ENCODE measurements around the gene SERP2. TPM values are rescaled to one million over a fixed set of nuclear protein-coding genes. Genes with fewer than 3 reads are reported as not detected.

SERP2 gene
- total RNA-seq, 1 donor from 2014 or later: 14.0 TPM

- no peak overlapping the region for H3K4me3 Mint-ChIP-seq
- H3K9me3 Mint-ChIP-seq: no peaks in the 10 kb centered on the region
- no peaks in the 10 kb centered on the region for H3K36me3 Mint-ChIP-seq (ENCODE audit: low read depth)
- no peak overlapping the region for H3K27ac Mint-ChIP-seq (ENCODE audit: unreplicated experiment)
- TF ChIP-seq, protein P1, sequence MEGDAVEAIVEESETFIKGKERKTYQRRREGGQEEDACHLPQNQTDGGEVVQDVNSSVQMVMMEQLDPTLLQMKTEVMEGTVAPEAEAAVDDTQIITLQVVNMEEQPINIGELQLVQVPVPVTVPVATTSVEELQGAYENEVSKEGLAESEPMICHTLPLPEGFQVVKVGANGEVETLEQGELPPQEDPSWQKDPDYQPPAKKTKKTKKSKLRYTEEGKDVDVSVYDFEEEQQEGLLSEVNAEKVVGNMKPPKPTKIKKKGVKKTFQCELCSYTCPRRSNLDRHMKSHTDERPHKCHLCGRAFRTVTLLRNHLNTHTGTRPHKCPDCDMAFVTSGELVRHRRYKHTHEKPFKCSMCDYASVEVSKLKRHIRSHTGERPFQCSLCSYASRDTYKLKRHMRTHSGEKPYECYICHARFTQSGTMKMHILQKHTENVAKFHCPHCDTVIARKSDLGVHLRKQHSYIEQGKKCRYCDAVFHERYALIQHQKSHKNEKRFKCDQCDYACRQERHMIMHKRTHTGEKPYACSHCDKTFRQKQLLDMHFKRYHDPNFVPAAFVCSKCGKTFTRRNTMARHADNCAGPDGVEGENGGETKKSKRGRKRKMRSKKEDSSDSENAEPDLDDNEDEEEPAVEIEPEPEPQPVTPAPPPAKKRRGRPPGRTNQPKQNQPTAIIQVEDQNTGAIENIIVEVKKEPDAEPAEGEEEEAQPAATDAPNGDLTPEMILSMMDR (conservative IDR thresholded peaks at IDR 0.05): no peak
- no peaks in the 10 kb centered on the region for H3K27me3 Mint-ChIP-seq (ENCODE audit: low read depth)
- DNase-seq (ENCODE audit: low read depth, low spot score): no peak
- peaks cover 6% of the 10 kb centered on the region for H3K4me1 Mint-ChIP-seq
These were observed 18.7 kb upstream of the SERP2 start for GRCh38 chr13:44354884-44355283.

DNA sequence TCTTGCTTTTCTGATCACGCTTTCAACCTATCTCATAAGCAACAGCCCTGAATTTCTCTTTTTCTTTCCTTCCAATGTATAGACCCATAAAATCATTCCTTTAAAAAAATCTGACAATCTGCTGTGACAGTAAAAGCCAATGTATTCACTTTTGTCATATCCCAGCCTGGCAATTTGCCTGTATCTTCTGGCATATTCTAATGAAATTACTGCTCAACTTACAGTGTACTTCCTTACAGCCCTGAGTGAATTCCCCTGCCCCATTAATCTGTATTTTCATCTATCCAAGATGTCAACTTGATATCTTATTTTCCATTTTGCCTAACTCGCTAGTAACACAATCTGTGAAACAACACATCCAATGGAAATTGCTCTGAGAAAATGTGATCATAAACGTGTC, 18.0 kb upstream of the SERP2 start:
- no peak for DNase-seq (ENCODE audit: low read depth, low spot score)
- H3K27ac Mint-ChIP-seq (ENCODE audit: unreplicated experiment): no peak overlapping the region
- TF ChIP-seq, protein P1 (conservative IDR thresholded peaks at IDR 0.05): no peak
- H3K4me3 Mint-ChIP-seq: no peak overlapping the region
- no peaks in the 10 kb centered on the region for H3K36me3 Mint-ChIP-seq (ENCODE audit: low read depth)
- H3K9me3 Mint-ChIP-seq: no peaks in the 10 kb centered on the region
- peaks cover 6% of the 10 kb centered on the region for H3K4me1 Mint-ChIP-seq
- H3K27me3 Mint-ChIP-seq (ENCODE audit: low read depth): no peaks in the 10 kb centered on the region

GRCh38 chr13:44359983-44360375, 13.6 kb upstream of the SERP2 start:
- H3K4me3 Mint-ChIP-seq: no peak overlapping the region
- TF ChIP-seq, protein P1 (conservative IDR thresholded peaks at IDR 0.05): no peak

DNA sequence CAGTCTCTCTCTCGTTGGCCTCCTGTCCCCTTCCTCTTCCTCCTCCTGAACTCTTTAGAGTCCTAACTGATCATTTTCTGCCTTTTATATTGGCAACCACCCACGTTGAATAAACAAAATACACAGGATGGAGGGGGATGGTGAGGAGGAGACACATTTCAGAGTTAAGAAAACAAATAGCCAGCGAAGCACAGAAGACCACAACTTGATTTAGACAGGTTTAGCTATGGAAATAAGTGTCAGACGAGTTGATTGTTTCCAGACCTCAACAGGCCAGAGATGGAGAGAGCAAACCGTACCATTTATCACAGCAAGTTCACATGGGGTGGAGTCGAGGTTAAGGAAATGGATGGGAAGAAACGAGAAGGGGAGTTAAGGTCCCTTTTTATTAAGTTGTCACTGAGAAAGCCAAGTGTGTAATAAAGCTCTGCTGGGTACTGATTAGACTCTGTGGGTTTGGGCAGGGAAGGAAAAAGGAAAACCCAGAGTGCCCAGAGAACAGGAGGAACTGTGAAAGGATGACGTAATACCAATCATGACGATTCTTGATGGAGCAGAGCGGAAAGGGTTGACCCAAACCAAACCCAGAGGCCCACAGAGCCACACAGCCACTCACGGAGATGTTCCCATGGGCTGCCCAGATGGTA, 11.1 kb upstream of the SERP2 start:
- Mint-ChIP-seq H3K27me3 (ENCODE audit: low read depth) (no peaks in the 10 kb centered on the region), H3K27ac (ENCODE audit: unreplicated experiment) (no peak overlapping the region)
- TF ChIP-seq, protein P1 (conservative IDR thresholded peaks at IDR 0.05): no peak

More at GRCh38 chr13:44359983-44360375, 13.6 kb upstream of the SERP2 start:
- Mint-ChIP-seq H3K27ac (ENCODE audit: unreplicated experiment) (no peak overlapping the region), H3K27me3 (ENCODE audit: low read depth) (no peaks in the 10 kb centered on the region), H3K9me3 (no peaks in the 10 kb centered on the region), H3K36me3 (ENCODE audit: low read depth) (no peaks in the 10 kb centered on the region), H3K4me1 (peaks cover 12% of the 10 kb centered on the region)
- no peak for DNase-seq (ENCODE audit: low read depth, low spot score)

DNA sequence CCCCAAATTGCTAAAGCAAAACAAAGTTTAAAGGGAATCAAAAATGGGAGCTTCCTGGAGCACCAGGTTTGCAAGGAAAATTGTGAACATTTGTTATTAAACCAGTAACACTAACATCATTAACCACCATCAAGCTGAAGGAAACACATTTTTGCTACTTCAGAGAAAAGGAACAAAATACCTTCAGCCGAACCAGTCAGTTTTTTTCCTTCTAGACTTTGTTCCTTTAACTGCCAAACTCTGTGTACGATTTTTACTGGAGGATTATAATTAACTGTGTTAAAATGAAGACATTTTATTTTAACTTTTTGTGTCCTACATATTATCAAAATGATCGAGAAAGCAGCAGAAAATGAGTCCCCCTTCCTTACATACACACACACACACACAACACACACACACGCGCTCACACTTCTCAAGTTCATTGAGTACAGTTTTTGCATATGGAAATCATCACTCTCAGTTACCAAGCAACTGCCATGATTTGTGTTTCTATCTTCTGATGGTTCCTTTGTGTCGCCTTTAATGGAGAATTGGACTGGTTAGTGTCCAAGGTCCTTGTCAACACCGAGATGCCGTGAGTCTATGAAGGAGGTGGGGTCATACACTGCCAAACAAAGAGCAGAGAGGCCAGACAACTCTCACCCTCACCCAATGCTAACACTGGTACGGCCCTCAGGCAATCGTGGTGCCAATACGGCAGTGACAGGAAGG, 9.8 kb upstream of the SERP2 start:
- H3K27me3 Mint-ChIP-seq (ENCODE audit: low read depth): no peaks in the 10 kb centered on the region
- no peak for DNase-seq (ENCODE audit: low read depth, low spot score)
- no peaks in the 10 kb centered on the region for H3K36me3 Mint-ChIP-seq (ENCODE audit: low read depth)
- TF ChIP-seq, protein P1 (conservative IDR thresholded peaks at IDR 0.05): no peak
- H3K4me1 Mint-ChIP-seq: peaks cover 32% of the 10 kb centered on the region
- peak overlapping the region; percentile 69 for H3K27ac Mint-ChIP-seq (ENCODE audit: unreplicated experiment)
- no peak overlapping the region for H3K4me3 Mint-ChIP-seq
- no peaks in the 10 kb centered on the region for H3K9me3 Mint-ChIP-seq

More for the DNA sequence above, 11.1 kb upstream of the SERP2 start:
- H3K36me3 Mint-ChIP-seq (ENCODE audit: low read depth): no peaks in the 10 kb centered on the region
- H3K9me3 Mint-ChIP-seq: no peaks in the 10 kb centered on the region
- no peak for DNase-seq (ENCODE audit: low read depth, low spot score)
- H3K4me3 Mint-ChIP-seq: no peak overlapping the region
- H3K4me1 Mint-ChIP-seq: peaks cover 19% of the 10 kb centered on the region

Data from neural crest cell (in vitro differentiated cells).